ENCODE measurements around the gene RHOF. TPM values are rescaled to one million over a fixed set of nuclear protein-coding genes. Genes with fewer than 3 reads are reported as not detected.
A peak's percentile ranks its signal among the peaks of the same experiment; 100 is the strongest.

Gene RHOF
- total and polyA plus RNA-seq, 9 donors, result 3.7 to 37.3 (median 15.8) TPM

DNA sequence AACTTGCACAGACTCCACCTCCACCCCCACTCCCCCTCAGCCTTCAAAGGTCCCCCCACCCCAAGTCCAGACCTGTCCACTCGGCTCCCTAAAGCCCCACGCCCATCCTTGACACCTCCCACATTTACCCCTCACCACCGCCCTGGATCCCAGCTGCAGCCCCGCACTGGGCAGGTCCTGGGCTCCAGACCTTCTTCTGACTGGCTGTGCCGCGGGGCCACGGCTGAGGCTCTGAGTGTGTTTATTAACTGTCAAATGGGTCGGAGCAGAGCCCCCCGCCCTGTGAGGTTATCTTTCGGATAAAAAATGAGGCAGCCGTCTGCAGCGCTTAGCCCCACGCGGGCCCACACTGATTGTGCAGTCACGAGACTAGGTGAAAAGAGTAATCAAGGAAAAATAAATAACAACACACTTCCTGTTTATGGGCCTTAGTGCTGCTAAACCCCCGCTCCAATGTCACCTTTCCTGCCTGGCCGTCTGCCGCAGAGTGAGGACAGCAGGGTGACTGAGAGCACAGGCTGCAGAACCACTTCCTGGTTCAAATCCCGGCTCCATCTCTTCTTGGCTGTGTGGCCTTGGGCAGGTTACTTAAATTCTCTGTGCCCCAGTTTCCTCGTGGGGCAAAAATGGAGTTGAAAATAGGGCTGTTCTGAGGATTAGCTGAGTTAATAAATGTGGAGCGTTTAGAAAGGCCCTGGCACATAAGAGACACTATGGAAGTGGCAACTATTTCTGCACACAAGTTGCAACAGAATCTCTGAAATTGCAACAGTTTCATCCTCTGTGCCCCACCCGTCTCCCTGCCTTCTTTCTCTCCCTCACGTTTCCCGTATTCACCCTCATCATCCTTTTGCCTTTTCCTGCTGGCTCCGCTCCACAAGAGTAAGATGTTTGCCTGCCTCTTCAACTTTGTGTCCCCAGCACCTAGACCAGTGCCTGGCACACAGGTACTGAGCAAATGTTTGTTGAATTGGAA is 19.7 kb upstream of the RHOF start:
- TF ChIP-seq POLR2A (IDR thresholded peaks at IDR 0.05) (no peak), EP300 (IDR thresholded peaks at IDR 0.05) (no peak)
- TF ChIP-seq, protein P1, sequence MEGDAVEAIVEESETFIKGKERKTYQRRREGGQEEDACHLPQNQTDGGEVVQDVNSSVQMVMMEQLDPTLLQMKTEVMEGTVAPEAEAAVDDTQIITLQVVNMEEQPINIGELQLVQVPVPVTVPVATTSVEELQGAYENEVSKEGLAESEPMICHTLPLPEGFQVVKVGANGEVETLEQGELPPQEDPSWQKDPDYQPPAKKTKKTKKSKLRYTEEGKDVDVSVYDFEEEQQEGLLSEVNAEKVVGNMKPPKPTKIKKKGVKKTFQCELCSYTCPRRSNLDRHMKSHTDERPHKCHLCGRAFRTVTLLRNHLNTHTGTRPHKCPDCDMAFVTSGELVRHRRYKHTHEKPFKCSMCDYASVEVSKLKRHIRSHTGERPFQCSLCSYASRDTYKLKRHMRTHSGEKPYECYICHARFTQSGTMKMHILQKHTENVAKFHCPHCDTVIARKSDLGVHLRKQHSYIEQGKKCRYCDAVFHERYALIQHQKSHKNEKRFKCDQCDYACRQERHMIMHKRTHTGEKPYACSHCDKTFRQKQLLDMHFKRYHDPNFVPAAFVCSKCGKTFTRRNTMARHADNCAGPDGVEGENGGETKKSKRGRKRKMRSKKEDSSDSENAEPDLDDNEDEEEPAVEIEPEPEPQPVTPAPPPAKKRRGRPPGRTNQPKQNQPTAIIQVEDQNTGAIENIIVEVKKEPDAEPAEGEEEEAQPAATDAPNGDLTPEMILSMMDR (IDR thresholded peaks at IDR 0.05), result no peak
- H3K4me3 ChIP-seq, result no peak overlapping the region
- H3K27ac ChIP-seq, result no peak overlapping the region
- 33 to 37% (median 35%) methylated on average over 25 of the region's 25 CpGs for WGBS, 3 donors
- H3K9me3 ChIP-seq, result no peaks in the 10 kb centered on the region
- H3K4me1 ChIP-seq (ENCODE audit: insufficient read depth), result no peaks in the 10 kb centered on the region
- H3K27me3 ChIP-seq, result no peaks in the 10 kb centered on the region
- no peaks in the 10 kb centered on the region for H3K36me3 ChIP-seq
- intact Hi-C loops (cut with DNase I), result loop anchor here in 3 of 4 donors (1.0 to 2.0 kb wide), 2 partner anchors 18 to 37 kb away; no protein-coding TSS in a partner anchor
- DNase-seq, result peak in 3 of 5 donors; percentile 13 to 39 (median 23)

DNA sequence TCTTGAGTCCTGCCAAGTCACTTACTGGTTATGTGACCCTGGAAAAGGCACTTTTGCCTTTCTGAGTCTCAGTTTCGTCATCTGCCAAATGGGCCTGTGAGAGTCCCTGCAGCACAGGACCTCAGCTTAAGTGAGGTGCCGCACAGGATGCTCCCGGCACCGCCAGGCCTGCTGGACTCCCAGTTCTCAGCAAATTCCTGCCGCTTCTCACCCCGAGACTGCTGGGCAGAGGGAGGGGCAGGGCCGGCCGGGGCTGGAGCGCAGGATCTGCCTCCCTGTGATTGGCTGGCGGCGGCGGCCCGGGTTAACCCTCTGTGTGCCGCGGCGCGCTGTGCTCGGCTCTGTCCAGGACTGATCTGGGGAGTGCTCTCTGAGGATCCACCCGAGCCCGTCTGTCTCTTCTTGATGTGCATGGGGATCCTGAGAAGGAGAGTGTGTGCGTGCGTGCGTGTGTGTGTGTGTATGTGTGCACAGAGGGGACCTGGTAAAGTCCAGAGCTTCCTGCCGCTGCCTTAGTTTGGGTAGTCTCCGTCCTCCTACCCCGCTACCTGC is 18.9 kb upstream of the RHOF start:
- intact Hi-C loops (cut with DNase I), result loop anchor here in 3 of 4 donors (1.0 to 2.0 kb wide), 2 partner anchors 18 to 36 kb away; no protein-coding TSS in a partner anchor

DNA sequence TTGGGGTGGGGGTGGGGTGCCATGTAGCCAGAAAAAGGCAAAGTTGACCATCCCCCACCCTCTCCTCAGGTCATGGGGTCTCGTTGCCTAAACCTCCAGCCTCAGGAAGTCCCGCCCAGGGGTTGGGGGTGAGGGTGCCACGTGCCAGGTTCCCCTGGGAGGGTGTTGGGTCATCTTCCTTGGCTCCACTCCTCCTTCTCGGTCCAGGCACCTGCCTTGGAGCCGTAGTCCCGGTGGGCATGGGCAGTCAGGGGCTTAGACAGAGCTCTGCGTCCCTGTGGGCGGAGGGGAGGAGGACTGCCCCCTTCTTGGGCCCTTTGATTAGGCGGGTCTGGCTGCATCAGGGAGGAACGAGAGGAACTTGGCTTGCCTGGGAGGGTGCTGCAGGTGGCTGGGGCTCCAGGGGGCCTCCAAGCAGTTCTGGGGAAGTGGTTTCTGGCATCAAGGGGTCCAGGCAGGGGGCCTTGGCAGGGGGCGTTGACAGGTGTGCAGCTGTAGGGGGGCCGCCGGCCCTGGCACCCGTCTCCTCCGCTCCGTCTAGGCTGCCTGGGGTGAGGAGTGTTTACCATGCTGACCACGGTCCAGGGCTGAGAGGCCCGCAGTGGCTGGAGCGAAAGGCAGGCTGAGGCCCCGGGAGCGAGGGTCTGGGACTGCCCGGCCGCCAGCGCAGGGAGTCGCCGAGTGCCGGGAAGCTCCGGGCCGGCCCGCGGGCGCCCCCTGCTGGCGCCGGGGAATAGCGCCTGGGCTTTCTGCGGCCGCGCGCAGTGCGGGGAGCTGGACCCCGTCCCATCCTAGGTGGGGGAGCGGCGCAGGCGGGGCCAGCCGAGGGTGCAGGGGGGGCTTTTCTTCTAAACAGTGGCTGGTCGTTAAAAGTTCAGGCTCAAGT is 18.2 kb upstream of the RHOF start:
- Histone ChIP-seq H3K27me3 (no peaks in the 10 kb centered on the region), H3K9me3 (no peaks in the 10 kb centered on the region), H3K4me3 (peak overlapping the region; percentile 46), H3K4me1 (ENCODE audit: insufficient read depth) (peaks cover 2% of the 10 kb centered on the region), H3K36me3 (no peaks in the 10 kb centered on the region), H3K27ac (peak overlapping the region; percentile 47 to 76)
- intact Hi-C loops (cut with DNase I), result loop anchor here (1.0 to 2.0 kb wide), 3 partner anchors 15 to 35 kb away; no protein-coding TSS in a partner anchor
- peak; percentile 77 to 87 (median 80) for DNase-seq
- TF ChIP-seq, protein P1 (IDR thresholded peaks at IDR 0.05), result peak; percentile 96 to 98 (median 98)
- TF ChIP-seq POLR2A (IDR thresholded peaks at IDR 0.05) (no peak), EP300 (IDR thresholded peaks at IDR 0.05) (no peak)
- 4 to 10% (median 6%) methylated on average over 32 to 46 of the region's 46 CpGs for WGBS, 3 donors

More for the DNA sequence above, 18.9 kb upstream of the RHOF start:
- no peak for TF ChIP-seq EP300 (IDR thresholded peaks at IDR 0.05)
- TF ChIP-seq, protein P1 (IDR thresholded peaks at IDR 0.05), result peak in 1 of 3 donors; percentile 52
- peak; percentile 62 to 83 (median 76) for DNase-seq
- Histone ChIP-seq H3K9me3 (no peaks in the 10 kb centered on the region), H3K4me3 (peak overlapping the region; percentile 46), H3K36me3 (no peaks in the 10 kb centered on the region), H3K27ac (no peak overlapping the region), H3K4me1 (ENCODE audit: insufficient read depth) (no peaks in the 10 kb centered on the region), H3K27me3 (no peaks in the 10 kb centered on the region)
- 5 to 10% (median 8%) methylated on average over 26 of the region's 26 CpGs for WGBS, 3 donors
